H1 (cell line): ENCODE results near the gene ABHD16A. TPM values are rescaled to one million over a fixed set of nuclear protein-coding genes. Genes with fewer than 3 reads are reported as not detected.
A peak's percentile ranks its signal among the peaks of the same experiment; 100 is the strongest.

ENCODE experiments used
- ASH2L ChIP-seq: fragments of 200-600, 300-600 bp; sonication (generic); IDR thresholded peaks from one replicate; pipeline ENCODE4 v1.7.1; 2017; ENCODE audit warnings: low read length
- ATF2 ChIP-seq: IDR thresholded peaks from 2 replicates; pipeline ENCODE4 v1.6.1; 2012; ENCODE audit warnings: low read length, inconsistent platforms
- BACH1 ChIP-seq: IDR thresholded peaks from 2 replicates; pipeline ENCODE4 v1.6.1; 2012; ENCODE audit warnings: low read length, improper control_type of control experiment
- BCL11A ChIP-seq, 2 experiments: IDR thresholded peaks; one replicate each; pipeline ENCODE4 v1.6.1; 2011; ENCODE audit warnings: low read depth in 2 of 2, low read length in 2 of 2, mild to moderate bottlenecking in 2 of 2
- BRCA1 ChIP-seq: IDR thresholded peaks from 2 replicates; pipeline ENCODE4 v1.6.1; 2012; ENCODE audit warnings: low read depth, low read length, improper control_type of control experiment
- CBX8 ChIP-seq: fragments of 300-800, 300-1000 bp; sonication (generic); IDR thresholded peaks from 2 replicates; pipeline ENCODE4 v1.7.1; 2016; ENCODE audit warnings: low read depth, low read length, borderline replicate concordance
- CHD1 ChIP-seq: IDR thresholded peaks from 2 replicates; pipeline ENCODE4 v1.6.1; 2012; ENCODE audit warnings: low read depth, low read length, improper control_type of control experiment
- CHD2 ChIP-seq: IDR thresholded peaks from 2 replicates; pipeline ENCODE4 v1.6.1; 2012; ENCODE audit warnings: low read length, improper control_type of control experiment
- EP300 ChIP-seq, 2 experiments: IDR thresholded peaks; 1 replicate in 1 of 2; 2 replicates in 1 of 2; pipeline ENCODE4 v1.6.1; 2011 to 2012; ENCODE audit warnings: low read depth in 2 of 2, low read length in 2 of 2, mild to moderate bottlenecking in 2 of 2, borderline replicate concordance in 1 of 2, inconsistent platforms in 1 of 2, moderate library complexity in 1 of 2
- HDAC2 ChIP-seq, 2 experiments: fragments of 300-600 bp in 1 of 2; sonication (generic) in 1 of 2; IDR thresholded peaks; 2 replicates each; pipeline ENCODE4 v1.6.1; 2011 to 2012; ENCODE audit warnings: low read depth in 2 of 2, low read length in 2 of 2, mild to moderate bottlenecking in 2 of 2, moderate library complexity in 2 of 2, borderline replicate concordance in 1 of 2, inconsistent platforms in 1 of 2
- HDAC6 ChIP-seq: IDR thresholded peaks from one replicate; pipeline ENCODE4 v1.7.1; 2012; ENCODE audit warnings: low read depth, mild to moderate bottlenecking, inconsistent platforms, low read length, moderate library complexity
- JUND ChIP-seq: IDR thresholded peaks from 2 replicates; pipeline ENCODE4 v1.6.1; 2011; ENCODE audit warnings: mild to moderate bottlenecking, improper control_type of control experiment, low read length
- KDM1A ChIP-seq: fragments of 200-600, 300-600 bp; sonication (generic); IDR thresholded peaks from 2 replicates; pipeline ENCODE4 v1.7.1; 2016; ENCODE audit warnings: mild to moderate bottlenecking, low read length, borderline replicate concordance
- NANOG ChIP-seq: IDR thresholded peaks from 2 replicates; pipeline ENCODE4 v1.6.1; 2011; ENCODE audit warnings: low read length, low read depth, mild to moderate bottlenecking, inconsistent platforms; ENCODE audit not compliant: insufficient read depth, poor library complexity, severe bottlenecking
- POLR2A ChIP-seq, 2 experiments: IDR thresholded peaks; 1 replicate in 1 of 2; 2 replicates in 1 of 2; pipeline ENCODE4 v1.6.1; 2011; ENCODE audit warnings: low read depth in 2 of 2, low read length in 2 of 2, mild to moderate bottlenecking in 2 of 2; ENCODE audit errors: control extremely low read depth in 1 of 2
- RFX5 ChIP-seq: IDR thresholded peaks from 2 replicates; pipeline ENCODE4 v1.6.1; 2011; ENCODE audit warnings: low read depth, low read length, improper control_type of control experiment, borderline replicate concordance
- RXRA ChIP-seq: IDR thresholded peaks from 2 replicates; pipeline ENCODE4 v1.6.1; 2011; ENCODE audit warnings: low read depth, mild to moderate bottlenecking, low read length, moderate library complexity; ENCODE audit not compliant: insufficient read depth
- SAP30 ChIP-seq: fragments of 300-600 bp; sonication (generic); IDR thresholded peaks from 2 replicates; pipeline ENCODE4 v1.7.1; 2012; ENCODE audit warnings: low read length, moderate library complexity, mild to moderate bottlenecking, inconsistent platforms; ENCODE audit not compliant: insufficient read depth, insufficient replicate concordance
- SIN3A ChIP-seq, 2 experiments: IDR thresholded peaks in 1 of 2; conservative IDR thresholded peaks in 1 of 2; 2 replicates each; pipeline ENCODE4 v1.6.1; 2011 to 2012; ENCODE audit warnings: low read length in 2 of 2, improper control_type of control experiment in 1 of 2, low read depth in 1 of 2, mild to moderate bottlenecking in 1 of 2
- SP2 ChIP-seq: IDR thresholded peaks from 2 replicates; pipeline ENCODE4 v1.6.1; 2012; ENCODE audit warnings: mild to moderate bottlenecking, low read length, inconsistent platforms
- TAF1 ChIP-seq: IDR thresholded peaks from 2 replicates; pipeline ENCODE4 v1.6.1; 2011; ENCODE audit warnings: mild to moderate bottlenecking, low read depth, low read length
- TBP ChIP-seq: IDR thresholded peaks from 2 replicates; pipeline ENCODE4 v1.6.1; 2011; ENCODE audit warnings: low read depth, low read length, improper control_type of control experiment
- TEAD4 ChIP-seq: IDR thresholded peaks from 2 replicates; pipeline ENCODE4 v1.6.1; 2012; ENCODE audit warnings: low read depth, low read length, inconsistent platforms, mixed read lengths
- polyA plus RNA-seq, 7 experiments: library from polyadenylated mRNA; depleted of rRNA in 3 of 7; stranded (reverse) in 5 of 7; unstranded in 2 of 7; fragments of >200 nt in 5 of 7; fragments of 200-250 nt in 2 of 7; gene quantifications; 1 replicate in 5 of 7; 2 replicates in 1 of 7; 4 replicates in 1 of 7; pipeline versions ENCODE4 v1.2.1 to v1.2.3, GENCODE V29; 2011 to 2013; ENCODE audit warnings: missing spikeins in 2 of 7, mixed read lengths in 2 of 7
- total RNA-seq: library from RNA; stranded (reverse); fragmentation: NEBNext Ultra II Directional; extraction: Animal tissue kit (Norgen Biotek cat#: 25700); gene quantifications from 2 replicates; pipeline ENCODE4 v1.2.1, GENCODE V29; 2021
- TF ChIP-seq, protein P1 (sequence below): IDR thresholded peaks from 2 replicates; pipeline ENCODE4 v1.6.1; 2012; ENCODE audit warnings: inconsistent platforms

Gene ABHD16A
- total and polyA plus RNA-seq, 2 of the 8 experiments (the other 6 are each of a cell fraction or from before 2014, with no cell fraction given): 32.9 to 40.2 TPM

DNA sequence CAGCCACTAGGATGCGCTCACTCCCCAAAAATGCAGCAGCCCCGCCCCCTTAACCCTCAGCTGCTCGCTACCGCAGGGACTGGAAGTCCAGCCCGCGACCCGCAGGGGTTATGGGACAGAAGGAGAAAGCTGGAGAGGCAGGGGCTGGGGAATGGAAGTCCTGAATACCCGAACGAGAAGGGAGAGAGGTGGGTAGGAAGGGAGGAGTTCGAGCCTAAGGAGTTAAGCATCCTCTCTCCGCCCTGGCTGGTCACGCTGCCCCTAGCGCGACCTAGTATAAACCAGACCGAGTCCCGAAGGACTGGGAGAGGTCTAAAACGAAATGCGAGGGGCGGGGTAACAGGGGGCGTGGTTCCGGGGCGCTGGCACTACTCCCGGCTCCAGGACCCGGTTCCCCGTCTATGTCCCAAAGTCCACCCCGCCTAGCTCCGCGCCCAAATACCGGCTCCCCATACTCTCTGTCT lies 26.4 kb upstream of the ABHD16A start (continued):
- TF ChIP-seq RXRA (no peak), CHD1 (no peak), TBP (peak; percentile 51; the same call in 1 of the 2 replicates), HDAC6 (no peak), BACH1 (no peak), TAF1 (no peak), BRCA1 (no peak), EP300 (IDR thresholded peaks at IDR 0.05; ENCODE audit: borderline replicate concordance in 1 of 2, low read depth in 2 of 2, low read length in 2 of 2) (no peak), BCL11A (IDR thresholded peaks at IDR 0.05; ENCODE audit: low read depth in 2 of 2, low read length in 2 of 2) (no peak), KDM1A (no peak), ASH2L (peak; percentile 62), JUND (peak; percentile 77; the same call in 1 of the 2 replicates), SAP30 (peak; percentile 84), ATF2 (no peak), HDAC2 (IDR thresholded peaks at IDR 0.05; ENCODE audit: borderline replicate concordance in 1 of 2, low read depth in 2 of 2, low read length in 2 of 2) (peak in 1 of 2 experiments; percentile 85; a peak in 1 of 4 replicates), TEAD4 (peak; percentile 73), NANOG (no peak), CHD2 (no peak), CBX8 (no peak), SIN3A (conservative IDR thresholded peaks at IDR 0.05 in 1 of 2, IDR thresholded peaks at IDR 0.05 in 1 of 2; ENCODE audit: low read depth in 1 of 2, low read length in 2 of 2) (peak; percentile 87 to 96; a peak in 3 of 4 replicates), SP2 (no peak), POLR2A (IDR thresholded peaks at IDR 0.05; ENCODE audit: control extremely low read depth in 1 of 2, low read depth in 2 of 2, low read length in 2 of 2) (no peak), RFX5 (no peak)
- TF ChIP-seq, protein P1, sequence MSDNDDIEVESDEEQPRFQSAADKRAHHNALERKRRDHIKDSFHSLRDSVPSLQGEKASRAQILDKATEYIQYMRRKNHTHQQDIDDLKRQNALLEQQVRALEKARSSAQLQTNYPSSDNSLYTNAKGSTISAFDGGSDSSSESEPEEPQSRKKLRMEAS: no peak; the same call in 1 of the 2 replicates
